ENCODE measurements around the gene LINGO1. TPM values are rescaled to one million over a fixed set of nuclear protein-coding genes. Genes with fewer than 3 reads are reported as not detected.

Gene LINGO1
- total RNA-seq, 2 donors from 2014 or later = 0.78 to 0.99 TPM

GRCh38 chr15:77568973-77569728, 63.6 kb downstream of the LINGO1 start:
- no peaks in the 10 kb centered on the region for H3K27me3 ChIP-seq
- TF ChIP-seq POLR2A (IDR thresholded peaks at IDR 0.05) (no peak), CTCF (IDR thresholded peaks at IDR 0.05) (no peak)
- H3K4me3 ChIP-seq = no peak overlapping the region
- ATAC-seq = peak; percentile 57
- WGBS, 2 donors = 50 to 60% methylated on average over 22 to 24 of the region's 24 CpGs
- peak in 3 of 4 donors; percentile 4 to 41 (median 39) for DNase-seq
- no peaks in the 10 kb centered on the region for H3K9me3 ChIP-seq
- H3K36me3 ChIP-seq (replicated peaks in 1 of 2; ENCODE audit: insufficient read depth in 1 of 2, low read depth in 2 of 2) = no peaks in the 10 kb centered on the region
- peak overlapping the region in 3 of 4 donors; percentile 9 to 45 (median 26) for H3K27ac ChIP-seq
- intact Hi-C loops (cut with DNase I) = no loop called here
- H3K4me1 ChIP-seq = peaks cover 14% of the 10 kb centered on the region

- H3K4me3 ChIP-seq = no peak overlapping the region
- intact Hi-C loops (cut with DNase I) = no loop called here
- WGBS, 2 donors = 91 to 93% methylated on average over 9 to 14 of the region's 14 CpGs
Observed at GRCh38 chr15:77568014-77568972, 64.4 kb downstream of the LINGO1 start.

GRCh38 chr15:77567202-77567601, 65.5 kb downstream of the LINGO1 start:
- intact Hi-C loops (cut with DNase I) = no loop called here
- no peaks in the 10 kb centered on the region for H3K36me3 ChIP-seq (replicated peaks in 1 of 2; ENCODE audit: insufficient read depth in 1 of 2, low read depth in 2 of 2)
- no peaks in the 10 kb centered on the region for H3K9me3 ChIP-seq
- ATAC-seq = no peak
- H3K4me1 ChIP-seq = peaks cover 14% of the 10 kb centered on the region
- no peak for DNase-seq
- no peak for TF ChIP-seq POLR2A (IDR thresholded peaks at IDR 0.05)
- H3K27ac ChIP-seq = no peak overlapping the region
- H3K27me3 ChIP-seq = no peaks in the 10 kb centered on the region
- 85 to 88% methylated on average over 5 to 10 of the region's 10 CpGs for WGBS, 2 donors
- no peak overlapping the region for H3K4me3 ChIP-seq

More at GRCh38 chr15:77568014-77568972, 64.4 kb downstream of the LINGO1 start:
- no peak for ATAC-seq
- peak overlapping the region in 2 of 4 donors; percentile 26 to 45 for H3K27ac ChIP-seq
- no peaks in the 10 kb centered on the region for H3K27me3 ChIP-seq
- TF ChIP-seq CTCF (IDR thresholded peaks at IDR 0.05) (no peak), POLR2A (IDR thresholded peaks at IDR 0.05) (no peak)
- no peaks in the 10 kb centered on the region for H3K9me3 ChIP-seq
- H3K4me1 ChIP-seq = peaks cover 14% of the 10 kb centered on the region
- no peaks in the 10 kb centered on the region for H3K36me3 ChIP-seq (replicated peaks in 1 of 2; ENCODE audit: insufficient read depth in 1 of 2, low read depth in 2 of 2)
- no peak for DNase-seq

- no peak for ATAC-seq
- Histone ChIP-seq H3K27me3 (no peaks in the 10 kb centered on the region), H3K9me3 (no peaks in the 10 kb centered on the region), H3K4me1 (peaks cover 14% of the 10 kb centered on the region), H3K27ac (no peak overlapping the region), H3K4me3 (no peak overlapping the region), H3K36me3 (replicated peaks in 1 of 2; ENCODE audit: insufficient read depth in 1 of 2, low read depth in 2 of 2) (no peaks in the 10 kb centered on the region)
- TF ChIP-seq POLR2A (IDR thresholded peaks at IDR 0.05) (no peak), CTCF (IDR thresholded peaks at IDR 0.05) (no peak)
- no peak for DNase-seq
- 86 to 90% methylated on average over 4 of the region's 4 CpGs for WGBS, 2 donors
- intact Hi-C loops (cut with DNase I) = no loop called here
Observed at GRCh38 chr15:77566092-77566491, 66.6 kb downstream of the LINGO1 start.

- DNase-seq (no peak), ATAC-seq (no peak)
- Histone ChIP-seq H3K4me3 (no peak overlapping the region), H3K9me3 (no peaks in the 10 kb centered on the region), H3K36me3 (replicated peaks in 1 of 2; ENCODE audit: insufficient read depth in 1 of 2, low read depth in 2 of 2) (no peaks in the 10 kb centered on the region), H3K4me1 (peaks cover 14% of the 10 kb centered on the region), H3K27me3 (no peaks in the 10 kb centered on the region), H3K27ac (no peak overlapping the region)
- TF ChIP-seq CTCF (IDR thresholded peaks at IDR 0.05) = no peak
- WGBS, 2 donors = 88 to 89% methylated on average over 25 of the region's 25 CpGs
- intact Hi-C loops (cut with DNase I) = no loop called here
Observed at GRCh38 chr15:77565378-77565915, 67.3 kb downstream of the LINGO1 start.
